C4-2B (cell line): ENCODE measurements around the gene PKMYT1.

ENCODE experiments used
- CTCF ChIP-seq: fragments of 450-650 bp; conservative IDR thresholded peaks from 2 replicates; pipeline ENCODE4 v1.5.1; 2017; ENCODE audit warnings: mild to moderate bottlenecking
- ZFX ChIP-seq: fragments of 450-650 bp; IDR thresholded peaks from 2 replicates; pipeline ENCODE4 v1.6.1; 2017

DNA sequence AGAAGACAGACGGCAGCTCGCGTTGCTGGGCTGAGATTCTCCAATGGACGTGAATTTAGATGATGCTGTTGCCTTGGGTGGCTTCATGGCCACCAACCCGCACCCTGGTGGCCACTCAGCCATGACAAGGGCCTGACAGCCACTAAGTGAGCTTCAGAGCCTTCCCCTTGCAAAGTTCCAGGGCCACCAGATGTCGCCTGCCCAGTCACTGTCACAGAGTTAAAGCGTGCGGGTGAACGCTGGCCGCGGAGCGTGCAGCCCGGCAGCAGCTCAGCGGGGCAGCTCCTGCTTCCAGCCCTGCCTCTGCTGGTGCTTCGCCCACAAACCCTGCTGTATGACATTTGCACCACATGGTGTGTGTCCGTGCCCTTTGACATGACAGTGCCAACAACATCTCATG, 29.5 kb downstream of the PKMYT1 start:
- TF ChIP-seq CTCF = no peak
- TF ChIP-seq ZFX = no peak
